NCI-H345 treated with DMSO at 0.1 percent for 48 hours (cell line): Measurements from ENCODE around the gene CTDP1.

Source experiments
- DNase-seq: peaks from one replicate; lab custom pipeline; 2025; ENCODE audit not compliant: unreplicated experiment; lab: John Stamatoyannopoulos, UW

Gene CTDP1

DNA sequence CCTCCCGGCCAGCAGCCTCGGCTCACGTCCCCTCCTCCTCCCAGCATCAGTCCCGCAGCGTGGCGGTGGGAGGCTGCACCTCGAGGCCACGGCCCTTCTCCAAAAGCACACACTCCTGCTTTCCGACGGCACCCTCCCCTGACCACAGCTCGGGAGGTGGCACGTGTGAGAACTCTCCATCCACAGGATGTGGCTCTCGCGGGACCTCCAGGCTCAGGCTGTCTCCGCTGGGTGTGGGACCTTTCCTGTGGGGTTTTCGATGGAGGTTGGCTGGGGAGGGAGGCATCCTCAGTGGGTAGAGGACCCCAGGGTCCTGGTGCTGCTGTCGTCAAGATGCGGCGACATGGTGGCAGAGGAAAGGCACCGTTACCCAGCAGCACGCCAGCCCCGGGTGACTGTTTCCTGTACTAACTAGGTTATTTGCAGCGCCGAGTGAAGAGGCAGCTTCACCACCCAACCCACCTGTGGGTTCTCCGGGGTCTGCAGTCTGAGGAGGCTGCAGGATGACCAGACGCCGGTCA lies 75.3 kb downstream of the CTDP1 start:
- no peak for DNase-seq

DNA sequence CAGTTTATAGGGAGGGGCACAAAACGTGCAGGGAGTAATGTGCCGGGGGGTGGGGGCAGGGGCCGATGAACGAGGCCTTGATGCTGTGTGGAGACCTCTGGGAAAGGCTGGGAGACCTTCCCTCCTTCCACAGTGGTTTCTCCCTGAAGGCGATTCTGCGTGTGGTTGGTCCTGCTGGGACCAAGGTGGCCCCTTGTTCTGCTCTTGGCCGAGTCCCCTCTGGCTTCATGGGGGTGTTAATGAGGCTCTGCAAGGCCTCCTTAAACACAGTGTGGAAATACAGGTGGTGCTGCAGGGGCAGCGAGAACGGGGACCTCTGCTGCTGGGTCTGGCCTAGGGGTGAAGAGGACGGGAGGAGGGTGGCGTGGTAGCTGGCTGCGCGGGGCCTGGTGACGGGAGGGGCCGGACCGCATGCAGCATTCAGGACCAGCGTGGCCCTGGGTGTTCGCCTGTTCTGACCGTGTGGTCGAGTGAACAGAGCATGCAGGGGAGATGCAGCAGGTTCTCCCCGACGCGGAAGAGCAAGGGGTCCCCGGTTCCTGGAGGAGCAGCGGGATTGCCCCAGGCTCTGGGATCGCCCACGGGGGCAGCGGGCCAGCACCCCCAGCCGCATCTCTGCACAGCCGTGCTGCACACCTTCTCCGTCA lies 76.0 kb downstream of the CTDP1 start:
- DNase-seq = no peak

DNA sequence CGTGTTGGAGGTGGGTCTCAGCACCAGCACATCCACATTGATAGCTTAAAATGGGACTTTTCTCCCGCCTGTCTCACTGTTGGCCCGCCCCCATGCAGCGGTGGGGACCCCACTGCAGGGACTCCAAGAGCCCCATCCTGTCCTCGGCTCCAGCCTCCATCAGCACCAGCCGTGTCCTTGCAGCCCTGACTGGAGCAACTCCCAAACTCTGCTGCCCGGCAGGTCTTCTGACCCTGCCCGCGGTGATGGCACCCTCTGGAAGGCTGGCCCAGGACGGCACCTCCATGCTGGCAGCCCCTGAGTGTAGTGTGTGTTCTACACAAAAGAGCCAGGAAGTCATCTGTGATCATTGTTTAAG lies 76.5 kb downstream of the CTDP1 start:
- no peak for DNase-seq

DNA sequence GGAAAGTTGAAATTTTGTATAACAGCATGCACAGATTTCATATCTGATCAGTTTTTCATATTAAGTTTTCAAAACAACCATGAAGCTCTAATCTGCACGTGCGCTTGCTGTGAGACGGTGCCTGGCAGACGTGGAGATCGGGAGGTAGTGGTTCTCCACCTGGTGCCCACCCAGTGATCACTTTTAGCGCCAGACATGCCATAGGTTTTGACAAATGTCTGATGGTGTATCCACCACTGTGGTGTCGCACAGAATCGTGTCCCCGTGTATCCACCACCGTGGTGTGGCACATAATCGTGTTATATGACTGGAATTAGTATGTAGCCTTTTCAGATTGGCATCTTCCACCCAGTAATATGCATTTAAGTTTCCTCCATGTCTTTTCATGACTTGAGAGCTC lies 77.2 kb downstream of the CTDP1 start:
- no peak for DNase-seq

DNA sequence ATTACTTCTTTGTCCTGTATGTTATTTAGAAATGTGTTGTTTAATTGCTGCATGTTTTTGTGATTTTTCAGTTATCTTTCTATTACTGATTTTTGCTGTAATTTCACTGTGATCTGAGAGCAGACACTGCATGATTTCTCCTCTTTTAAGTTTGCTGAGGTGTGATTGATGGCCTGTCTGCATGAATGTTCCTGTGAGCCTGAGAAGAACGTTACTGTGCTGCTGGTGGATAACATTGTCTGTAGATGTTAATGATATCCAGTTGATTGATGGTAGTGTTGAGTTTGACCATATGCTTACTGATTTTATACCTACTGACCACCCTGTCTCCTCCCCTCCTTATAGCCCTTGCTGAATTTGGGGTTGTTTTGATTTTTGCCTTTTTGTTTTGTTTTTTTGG lies 80.7 kb downstream of the CTDP1 start:
- no peak for DNase-seq

DNA sequence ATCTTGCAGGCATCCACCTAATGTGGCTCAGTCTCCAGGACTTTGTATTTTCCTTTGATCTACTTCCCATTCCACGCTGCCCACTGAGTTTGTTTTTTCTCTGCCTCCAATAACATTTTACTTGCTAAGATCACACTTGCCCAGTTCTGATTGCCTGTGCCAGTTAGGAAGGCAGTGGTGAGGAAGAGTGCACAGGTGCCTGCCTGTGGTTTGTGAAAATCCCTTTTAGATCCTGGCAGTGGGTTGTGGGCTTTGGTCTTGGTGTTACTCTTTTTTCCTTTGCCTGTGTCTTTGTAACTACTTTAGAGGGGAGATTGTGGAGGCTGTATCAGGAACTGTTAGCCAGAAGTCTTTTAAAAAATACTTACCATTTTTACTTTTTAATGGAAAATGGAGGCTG lies 81.3 kb downstream of the CTDP1 start:
- no peak for DNase-seq

DNA sequence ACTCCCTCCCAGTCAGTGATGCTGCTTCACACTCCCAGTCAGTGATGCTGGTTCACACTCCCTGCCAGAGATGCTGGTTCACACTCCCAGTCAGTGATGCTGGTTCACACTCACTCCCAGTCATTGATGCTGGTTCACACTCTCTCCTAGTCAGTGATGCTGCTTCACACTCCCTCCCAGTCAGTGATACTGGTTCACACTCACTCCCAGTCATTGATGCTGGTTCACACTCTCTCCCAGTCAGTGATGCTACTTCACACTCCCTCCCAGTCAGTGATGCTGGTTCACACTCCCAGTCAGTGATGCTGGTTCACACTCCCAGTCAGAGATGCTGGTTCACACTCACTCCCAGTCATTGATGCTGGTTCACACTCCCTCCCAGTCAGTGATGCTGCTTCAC lies 83.8 kb downstream of the CTDP1 start:
- no peak for DNase-seq

DNA sequence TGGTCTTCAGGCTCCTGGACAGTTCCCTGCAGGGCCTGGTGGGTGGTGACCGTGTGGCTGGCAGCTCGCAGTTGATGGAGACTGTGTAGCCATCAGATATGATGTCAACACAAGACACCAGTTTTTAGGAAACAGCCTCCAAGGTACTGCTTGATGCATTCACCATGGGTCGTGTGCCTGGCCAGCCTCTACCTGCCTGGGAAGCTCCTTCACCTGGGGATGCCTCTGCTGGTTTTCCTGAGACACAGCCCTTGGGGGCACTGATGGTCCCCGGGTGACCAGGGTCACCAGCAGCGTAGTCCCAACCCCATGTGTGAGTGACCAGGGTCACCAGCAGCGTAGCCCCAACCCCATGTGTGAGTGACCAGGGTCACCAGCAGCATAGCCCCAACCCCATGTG lies 84.5 kb downstream of the CTDP1 start:
- DNase-seq = no peak

DNA sequence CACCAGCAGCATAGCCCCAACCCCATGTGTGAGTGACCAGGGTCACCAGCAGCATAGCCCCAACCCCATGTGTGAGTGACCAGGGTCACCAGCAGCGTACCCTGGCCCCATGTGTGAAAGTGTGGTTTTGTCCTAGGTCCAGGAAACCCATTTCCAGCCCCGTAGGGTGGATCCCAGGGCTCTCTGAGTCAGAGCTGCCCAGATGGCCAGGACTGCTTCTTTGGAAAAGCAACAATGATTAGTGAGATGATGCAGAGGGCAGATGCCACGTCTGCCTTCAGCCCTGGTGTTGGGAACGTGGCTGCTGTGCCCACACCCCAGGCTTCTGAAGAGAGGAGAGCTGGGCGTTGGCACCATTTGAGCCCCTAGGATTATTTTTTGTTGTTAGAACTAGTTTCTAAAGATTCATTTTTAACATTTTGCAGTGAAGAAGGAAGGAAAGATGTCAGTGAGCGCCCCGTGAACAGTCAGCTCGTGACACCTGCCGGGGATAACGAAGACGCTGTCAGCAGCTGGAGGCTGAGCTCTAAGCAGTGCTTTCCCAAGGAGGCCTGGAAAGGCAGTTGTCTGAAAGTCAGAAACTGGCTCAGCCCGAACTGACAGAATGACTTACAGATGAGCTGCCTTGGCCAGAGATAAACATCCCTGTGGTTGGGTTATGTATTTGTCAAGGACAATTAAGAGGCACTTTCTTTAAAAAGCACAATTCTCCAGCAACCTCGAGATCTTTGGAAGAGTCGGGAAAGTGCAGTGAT lies 86.1 kb downstream of the CTDP1 start:
- DNase-seq = no peak

DNA sequence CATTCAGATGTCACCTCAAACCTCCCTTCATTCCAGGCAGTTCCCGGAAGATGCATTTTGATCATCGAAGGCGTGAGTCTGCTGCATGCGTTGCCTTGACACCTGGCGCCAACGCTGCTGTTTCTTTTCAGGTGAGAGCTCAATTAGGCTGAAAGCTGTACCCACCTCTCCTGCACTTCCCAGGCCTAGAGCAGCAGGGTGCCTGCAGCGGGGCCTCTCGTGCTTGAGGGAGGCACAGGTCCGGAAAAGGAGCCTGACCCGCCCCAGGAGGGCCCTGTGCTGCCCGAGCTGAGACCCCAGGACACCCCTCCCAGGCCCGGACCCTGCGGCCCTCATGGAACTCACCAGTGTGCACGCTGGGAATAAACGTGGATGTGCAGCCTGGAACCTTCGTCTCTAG lies 86.7 kb downstream of the CTDP1 start:
- DNase-seq = peak; percentile 24

DNA sequence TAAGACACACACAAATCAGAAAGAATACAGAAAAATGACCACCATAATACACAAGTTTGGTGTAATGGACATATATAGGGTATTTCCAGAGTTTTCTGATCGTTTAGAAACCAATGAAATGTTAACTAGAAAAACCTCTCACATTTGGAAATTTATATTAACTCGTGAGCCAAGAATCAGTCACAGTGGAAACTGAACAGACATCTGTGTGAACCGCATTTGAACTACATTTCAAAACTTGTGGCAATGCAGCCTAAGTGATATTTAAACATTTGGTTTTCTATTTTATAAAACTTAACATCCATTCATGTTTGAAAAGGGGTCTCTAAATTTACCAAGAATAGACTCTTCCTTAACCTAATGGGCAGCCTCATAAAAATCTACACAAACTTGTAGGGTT lies 89.1 kb downstream of the CTDP1 start:
- no peak for DNase-seq

DNA sequence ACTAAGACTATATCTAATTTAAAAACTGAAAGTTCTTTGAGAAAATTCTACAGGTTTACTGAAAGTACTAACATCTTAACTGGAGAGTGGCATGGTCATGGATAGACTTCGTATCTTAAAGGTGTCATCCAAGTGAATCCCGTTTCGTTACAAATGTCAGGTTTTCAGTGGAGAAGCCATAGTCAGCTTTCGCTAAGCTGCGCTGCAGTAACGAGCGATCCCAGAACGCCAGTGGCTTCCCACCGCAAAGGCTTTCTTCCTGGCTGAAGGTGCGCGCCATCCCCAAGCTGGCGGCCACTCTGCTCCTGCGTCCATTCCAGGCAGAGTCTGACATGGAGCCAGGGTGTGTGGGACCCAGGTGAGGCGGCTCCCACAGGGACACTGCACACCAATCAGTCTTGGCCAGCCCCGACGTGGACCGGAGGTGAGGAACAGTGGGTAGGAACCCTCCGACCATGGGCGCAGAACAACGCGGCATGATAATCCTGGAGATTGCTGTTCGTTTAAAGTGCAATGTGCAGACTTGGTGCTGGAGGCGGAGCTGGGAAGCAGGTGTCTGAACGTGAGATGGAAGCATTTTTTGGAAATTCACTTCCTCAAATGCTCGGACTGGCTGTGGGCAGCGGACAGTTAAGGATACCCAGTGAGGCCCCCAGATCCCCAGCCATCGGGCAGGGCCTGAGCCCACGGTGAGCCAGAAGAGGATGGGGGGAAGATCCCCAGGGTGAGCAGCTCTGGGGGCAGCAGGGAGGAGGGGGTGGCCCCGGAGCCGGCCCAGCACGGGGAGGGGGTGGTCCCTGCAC lies 90.3 kb downstream of the CTDP1 start:
- DNase-seq = no peak

DNA sequence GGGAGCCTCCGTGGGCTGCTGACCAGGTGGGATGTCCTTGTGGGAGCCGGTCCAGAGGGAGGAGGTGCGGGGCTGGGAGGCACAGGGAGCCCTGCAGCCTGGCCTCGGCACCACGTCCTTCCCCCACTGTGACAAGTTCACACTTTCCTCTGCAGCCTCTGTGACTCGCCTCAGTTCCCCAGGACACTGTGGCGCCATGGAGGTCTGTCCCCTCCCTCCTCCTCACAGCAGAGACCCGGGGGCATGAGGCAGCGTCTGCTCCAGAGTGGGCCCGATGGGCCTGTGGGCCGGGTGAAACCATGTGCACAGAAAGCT lies 90.9 kb downstream of the CTDP1 start:
- DNase-seq = no peak

DNA sequence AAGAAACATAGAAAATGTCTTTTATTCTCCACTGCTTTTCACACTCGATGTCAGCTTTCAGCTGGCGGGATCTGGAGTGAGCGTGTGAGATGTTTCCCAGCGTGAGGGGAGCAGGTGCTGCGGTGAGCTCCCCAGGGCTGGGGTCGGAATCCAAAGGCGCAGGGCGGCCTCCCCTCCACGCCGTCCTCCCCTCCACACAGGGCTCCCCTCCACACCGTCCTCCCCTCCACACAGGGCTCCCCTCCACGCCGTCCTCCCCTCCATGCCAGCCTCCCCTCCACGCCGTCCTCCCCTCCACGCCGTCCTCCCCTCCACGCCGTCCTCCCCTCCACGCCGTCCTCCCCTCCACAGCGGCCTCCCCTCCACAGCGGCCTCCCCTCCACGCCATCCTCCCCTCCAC lies 91.2 kb downstream of the CTDP1 start:
- no peak for DNase-seq

DNA sequence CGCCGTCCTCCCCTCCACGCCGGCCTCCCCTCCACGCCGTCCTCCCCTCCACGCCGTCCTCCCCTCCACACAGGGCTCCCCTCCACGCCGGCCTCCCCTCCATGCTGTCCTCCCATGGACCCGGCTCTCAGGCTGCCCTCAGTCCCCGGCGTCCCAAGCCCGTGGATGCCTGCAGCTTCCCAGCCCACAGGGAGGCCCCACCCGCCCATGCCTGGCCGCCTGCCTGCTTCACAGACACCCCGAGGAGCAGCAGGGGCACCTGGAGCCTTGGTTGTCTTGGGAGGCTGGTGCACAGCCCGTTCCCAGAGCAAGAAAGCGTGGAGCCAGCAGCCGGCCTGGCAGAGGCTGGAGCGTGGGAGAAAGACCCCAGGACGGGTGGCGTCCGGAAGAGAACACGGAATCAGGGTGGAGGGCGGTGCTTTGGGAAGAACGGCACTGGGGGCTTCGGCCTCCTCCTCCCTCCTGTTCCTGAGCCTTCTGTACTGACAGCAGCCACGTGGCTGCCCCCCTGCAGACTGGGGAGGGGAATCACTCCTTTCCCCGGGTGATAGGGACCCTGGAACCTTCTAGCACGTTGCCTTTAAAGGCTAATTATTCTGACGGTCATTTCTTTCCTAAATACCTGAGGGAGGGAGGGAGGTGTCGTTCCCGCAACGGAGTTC lies 92.0 kb downstream of the CTDP1 start:
- no peak for DNase-seq

DNA sequence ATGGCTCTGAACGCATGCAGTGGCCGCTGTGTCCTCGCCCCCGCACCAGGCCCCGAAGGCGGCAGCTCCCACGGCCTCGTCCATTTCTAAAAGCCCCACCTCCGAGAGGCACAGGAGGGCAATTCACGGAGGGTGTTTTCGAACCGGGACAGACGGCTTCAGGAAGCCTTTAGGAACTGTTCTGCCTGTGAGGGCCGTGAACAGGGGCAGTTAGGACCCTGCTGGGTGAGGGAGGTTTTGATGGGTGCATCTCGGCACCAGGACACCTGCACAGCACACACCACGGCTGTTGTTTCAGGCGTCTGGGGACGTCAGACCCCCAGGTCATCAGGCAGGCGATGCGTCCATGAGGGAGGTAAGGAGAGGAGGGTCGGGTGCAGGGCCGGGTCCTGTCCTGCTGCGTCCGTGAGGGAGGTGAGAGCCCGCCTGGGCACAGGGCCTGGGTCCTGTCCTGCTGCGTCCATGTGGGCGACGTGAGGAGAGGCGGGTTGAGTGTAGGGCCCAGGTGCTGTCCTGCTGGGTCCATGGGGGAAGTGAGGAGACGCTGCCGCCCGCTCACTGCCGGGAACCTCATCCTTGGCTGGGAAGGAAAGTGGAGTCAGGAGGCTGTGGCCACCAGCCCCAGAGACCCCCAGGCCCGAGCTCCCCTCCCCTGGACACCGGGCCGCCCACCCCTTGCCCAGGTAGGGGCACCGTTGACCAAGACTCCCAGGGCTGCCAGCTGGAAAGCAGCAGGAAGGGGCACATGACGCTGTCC lies 92.7 kb downstream of the CTDP1 start:
- no peak for DNase-seq

DNA sequence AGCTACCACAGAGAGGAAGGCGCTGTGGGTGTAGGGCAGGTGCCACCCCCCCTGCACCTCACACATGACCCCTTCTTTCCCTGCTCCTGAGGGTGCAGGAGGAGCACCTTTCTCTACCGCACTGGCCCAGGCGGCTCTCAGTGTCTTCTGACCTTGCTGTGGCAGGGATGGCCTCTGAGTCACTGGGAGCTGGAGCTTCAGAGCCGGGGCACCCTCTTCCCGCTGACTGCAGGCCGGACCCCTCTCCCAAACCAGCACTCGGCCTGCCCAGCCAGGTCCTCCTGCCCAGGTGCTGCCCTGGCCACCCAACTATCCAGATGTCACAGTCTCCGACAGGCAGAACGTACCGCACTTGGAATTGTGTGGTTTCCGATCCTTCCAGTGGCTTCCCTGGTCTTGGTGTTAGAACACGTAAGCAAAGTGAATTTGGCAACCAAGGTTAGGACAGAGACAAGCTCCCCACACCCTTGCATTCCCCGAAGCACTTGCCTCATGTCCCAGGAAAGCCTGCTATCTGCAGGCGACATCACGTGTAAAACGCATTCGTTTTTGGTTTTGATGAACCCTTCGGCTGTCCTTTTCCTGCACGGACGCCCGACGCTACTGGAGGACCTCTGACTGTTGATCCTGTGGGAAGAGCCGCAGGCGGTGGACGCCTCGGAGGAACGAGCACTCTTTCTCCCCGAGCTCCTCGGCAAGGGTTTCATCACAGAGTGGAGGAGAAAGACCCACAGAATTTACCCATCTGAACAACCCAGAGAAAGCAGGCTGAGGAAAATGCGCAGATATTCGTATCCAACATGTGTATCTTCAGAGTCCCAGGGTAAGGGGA lies 93.5 kb downstream of the CTDP1 start:
- no peak for DNase-seq

DNA sequence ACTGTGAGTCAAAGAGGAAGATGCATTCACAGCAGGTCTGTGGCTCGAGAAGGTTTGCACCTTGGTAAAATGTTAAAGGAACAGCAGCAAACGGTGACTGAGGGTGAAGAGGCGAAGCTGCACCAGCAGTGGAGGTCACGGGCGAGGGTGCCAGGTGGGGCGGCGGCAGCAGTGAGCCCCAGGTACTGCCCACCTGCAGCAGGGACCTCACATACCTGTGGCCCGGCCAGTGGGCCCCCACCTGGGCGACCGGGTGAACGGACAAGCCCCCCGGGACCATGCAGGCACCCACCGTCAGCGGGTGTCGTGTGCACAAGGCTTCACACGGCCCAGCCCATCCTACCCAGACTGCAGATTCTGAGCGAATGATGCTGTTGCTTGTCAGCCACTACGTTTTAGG lies 94.5 kb downstream of the CTDP1 start:
- DNase-seq = no peak

DNA sequence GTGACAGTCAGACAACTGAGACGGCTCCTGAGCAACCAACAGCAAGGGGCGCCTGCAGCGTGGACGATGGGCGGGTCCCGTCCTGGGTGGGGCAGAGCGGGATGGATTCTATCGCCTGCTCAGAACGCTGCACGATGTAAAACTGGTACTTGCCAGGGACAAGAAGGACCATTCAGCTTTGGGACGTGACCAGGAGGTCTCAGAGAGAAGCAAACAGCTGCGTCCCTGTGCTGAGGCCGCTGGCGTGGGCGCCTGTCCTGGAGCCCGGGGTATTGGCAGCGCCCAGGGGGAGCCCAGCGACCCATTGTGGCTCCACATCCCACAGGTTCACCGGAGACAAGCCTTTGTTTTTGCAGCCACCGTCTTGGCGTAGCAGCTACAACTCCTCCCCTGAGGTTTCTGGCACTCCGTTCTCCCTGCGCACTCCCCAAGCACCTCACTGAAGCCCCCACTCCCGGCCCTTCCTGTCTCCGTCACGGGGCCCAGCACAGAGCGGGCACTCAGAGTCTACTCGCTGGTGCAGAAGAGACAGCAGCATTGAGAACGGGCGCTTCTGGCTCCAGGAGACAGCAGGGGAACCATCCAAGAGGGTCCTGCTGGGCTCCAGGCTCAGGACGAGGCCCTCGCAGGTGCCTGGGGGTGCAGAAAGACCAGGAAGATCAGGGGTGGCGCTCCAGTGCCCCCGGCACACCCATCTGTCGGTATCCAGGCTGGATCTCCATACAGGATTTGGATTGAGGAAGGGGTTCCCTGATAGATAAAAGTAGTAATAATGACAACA lies 96.0 kb downstream of the CTDP1 start:
- no peak for DNase-seq
